Activated CD4-positive, alpha-beta T cell treated with anti-CD3 and anti-CD28 coated beads, Interleukin-10, Interleukin-2, amounts not matched to agents 100 ng/mL and 50 ng/mL, durations not matched to agents 16 hours and 8 hours (primary cell): ENCODE measurements around the gene ITIH3.

Experiments used
- DNase-seq: peaks from one replicate; pipeline ENCODE4 v3.0.0-alpha.2; 2020

Gene ITIH3

DNA sequence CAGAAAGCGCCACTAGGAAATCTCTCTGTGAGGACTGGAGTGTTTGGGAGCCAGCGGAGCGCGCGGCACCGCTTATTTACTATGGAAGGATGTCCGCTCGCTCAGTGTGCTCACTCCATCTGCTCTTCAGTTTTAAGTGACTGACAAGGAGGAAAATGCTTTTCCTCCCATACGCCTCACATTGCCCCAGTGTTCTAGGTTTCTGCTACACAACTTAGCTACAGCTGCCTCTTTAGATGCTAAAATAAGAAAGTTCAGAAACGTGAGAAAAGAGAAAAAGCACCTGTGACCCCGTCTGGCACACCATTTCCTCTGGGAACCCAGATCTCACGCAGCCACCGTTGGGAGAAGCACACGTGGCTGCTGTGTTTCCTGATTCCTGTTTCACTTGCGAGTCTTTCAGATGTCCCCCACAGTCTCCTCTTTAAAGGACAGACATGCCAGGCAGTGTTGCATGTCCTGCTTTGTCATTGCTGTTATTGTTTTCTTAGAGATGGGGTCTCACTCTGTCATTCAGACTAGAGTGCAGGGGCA lies 51.9 kb downstream of the ITIH3 start:
- DNase-seq = no peak

DNA sequence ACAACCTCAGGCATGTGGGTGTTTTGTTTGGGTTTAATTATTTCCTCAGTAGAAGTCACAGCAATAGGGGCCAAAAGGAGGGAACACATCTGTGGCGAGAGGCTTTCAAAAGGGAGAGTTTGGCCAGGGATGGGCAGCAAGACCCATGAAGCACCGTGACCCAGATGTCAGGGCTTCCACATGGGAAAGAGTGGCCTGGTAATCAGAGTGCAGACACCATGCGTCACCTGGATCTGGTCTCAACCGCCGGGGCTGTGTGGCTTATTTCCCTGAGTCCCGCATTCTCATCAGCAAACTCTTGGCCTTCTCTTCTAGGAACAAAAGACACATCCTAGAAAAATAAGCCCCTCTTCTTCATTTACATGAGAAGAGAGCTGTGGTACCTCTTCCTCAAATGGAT lies 52.6 kb downstream of the ITIH3 start:
- DNase-seq = no peak

DNA sequence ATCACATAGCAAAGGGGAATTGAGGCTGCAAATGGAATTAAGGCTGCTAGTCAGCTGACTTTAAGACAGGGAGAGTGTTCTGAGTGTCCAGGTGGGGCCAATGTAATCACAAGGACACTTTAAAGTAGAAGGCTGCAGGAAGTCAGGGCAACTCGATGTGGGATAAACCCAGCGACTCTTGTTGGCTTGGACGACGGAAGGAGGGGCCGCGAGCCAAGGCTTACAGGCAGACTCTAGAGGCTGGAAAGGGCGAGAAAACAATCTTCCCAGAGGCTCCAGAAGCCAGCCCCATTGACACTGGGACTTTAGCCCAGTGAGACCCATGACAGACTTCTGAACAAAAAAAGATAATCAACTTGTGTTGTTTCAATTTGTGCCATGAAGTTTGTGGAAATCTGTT lies 53.1 kb downstream of the ITIH3 start:
- no peak for DNase-seq

DNA sequence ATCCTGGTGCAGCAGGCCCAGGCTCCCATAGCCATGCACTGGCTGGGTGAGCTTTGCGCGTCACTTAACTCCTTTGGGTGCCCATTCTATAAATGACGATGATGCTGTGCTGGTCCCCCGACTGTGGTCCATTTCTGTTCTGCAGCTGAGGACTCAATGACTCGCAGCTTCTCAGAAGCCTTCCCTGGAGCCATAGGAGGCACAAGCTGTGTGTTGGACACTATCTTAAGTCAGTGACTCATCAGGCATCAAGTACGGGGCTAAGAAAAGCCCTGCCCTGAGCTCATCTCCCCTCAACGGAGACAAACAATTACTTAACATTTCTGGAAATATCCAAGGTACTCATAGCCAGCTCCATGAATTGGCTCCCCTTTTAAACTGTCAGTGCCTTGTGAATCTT lies 54.0 kb downstream of the ITIH3 start:
- DNase-seq = no peak

DNA sequence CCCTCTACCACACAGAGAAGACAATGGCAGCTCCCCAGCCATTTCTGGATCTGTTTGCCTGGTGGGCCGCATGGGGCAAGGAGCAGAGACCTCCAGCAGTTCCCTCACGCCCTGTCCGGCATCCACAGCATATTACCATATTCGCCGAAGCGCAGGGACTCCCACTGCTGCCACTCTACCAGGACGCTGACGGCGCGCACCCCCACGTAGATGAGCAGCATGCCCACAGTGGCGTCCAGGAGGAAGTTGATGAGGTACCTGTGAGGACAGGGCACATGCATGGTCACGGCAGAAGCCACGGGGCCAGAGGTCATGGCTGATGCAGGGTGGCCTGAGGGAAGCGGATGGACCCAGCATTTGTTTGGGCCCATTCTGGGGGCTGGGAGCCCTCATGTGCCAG lies 55.1 kb downstream of the ITIH3 start:
- no peak for DNase-seq

DNA sequence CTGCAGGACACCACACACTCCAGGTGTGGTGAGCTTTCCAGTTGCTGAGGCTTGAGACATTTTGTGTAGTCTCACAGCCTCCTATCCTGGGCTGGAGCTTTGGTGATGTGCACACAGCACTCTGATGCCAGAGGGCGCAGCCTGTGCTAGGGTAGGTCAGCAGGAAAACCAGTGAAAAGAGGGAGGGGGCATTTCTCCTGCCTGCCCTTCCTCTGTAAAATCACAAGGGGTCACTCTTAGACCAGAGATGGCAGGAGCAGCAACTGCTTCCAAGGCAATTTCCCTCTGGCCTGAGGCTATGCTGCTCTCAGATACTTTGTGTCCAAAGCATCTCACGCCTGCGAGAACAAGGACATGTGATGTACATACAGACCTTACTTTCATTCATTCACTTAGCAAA lies 56.8 kb downstream of the ITIH3 start:
- peak; percentile 55 for DNase-seq

DNA sequence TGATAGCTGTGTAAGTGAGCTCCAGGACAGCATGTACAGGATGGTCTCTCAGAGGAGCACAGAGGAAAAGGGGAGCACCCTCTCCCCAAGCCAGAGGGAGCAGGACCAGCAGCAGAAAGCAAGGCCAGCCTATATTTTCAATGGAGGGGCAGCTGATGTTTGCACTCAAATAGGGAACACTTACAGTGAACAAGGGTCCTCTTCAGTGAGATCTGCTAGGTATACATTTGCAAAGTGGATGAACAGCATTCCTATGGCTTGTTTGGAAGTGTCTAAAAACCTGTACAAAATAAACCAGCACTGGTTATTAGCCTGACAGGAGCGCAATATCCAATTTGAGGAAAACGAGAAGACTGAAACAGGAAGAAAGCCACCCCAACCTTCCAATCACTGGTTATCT lies 57.8 kb downstream of the ITIH3 start:
- no peak for DNase-seq

DNA sequence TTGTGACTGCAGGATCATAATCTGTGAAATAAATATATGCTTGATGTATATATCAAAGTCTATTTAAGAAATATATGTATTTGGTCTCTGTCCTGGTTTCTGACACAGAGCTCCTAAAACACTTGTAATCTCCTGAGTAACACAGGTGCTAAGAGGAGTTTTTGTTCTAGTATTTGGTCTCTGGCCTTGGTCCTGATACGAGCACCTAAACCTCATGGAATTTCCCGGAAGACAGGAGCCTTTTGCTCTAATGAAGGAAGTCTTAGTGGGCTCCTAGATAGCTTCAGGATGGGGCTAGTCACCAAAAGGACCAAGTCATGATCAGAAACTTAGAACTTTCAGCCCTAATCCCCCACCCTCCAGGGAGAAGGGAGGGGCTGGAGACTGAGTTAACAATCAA lies 59.4 kb downstream of the ITIH3 start:
- DNase-seq = no peak

DNA sequence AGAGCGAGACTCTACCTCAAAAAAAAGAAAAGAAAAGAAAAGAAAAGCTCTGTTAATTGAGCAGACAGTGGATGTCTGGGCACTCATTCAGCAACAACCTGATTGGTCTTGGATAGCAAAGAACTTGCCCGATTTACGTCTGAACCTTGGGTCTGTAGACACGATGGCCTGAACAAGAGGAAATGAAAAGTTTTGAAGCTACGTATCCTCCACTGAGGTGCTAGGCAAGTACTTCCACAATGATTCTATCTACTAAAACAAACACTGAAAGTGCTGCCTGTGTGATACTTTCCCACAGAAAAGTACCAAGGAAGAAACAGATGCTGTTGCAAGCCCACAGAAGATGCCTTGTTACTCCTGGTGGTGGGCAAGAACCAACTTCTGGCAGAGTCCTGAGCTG lies 62.1 kb downstream of the ITIH3 start:
- DNase-seq = no peak

DNA sequence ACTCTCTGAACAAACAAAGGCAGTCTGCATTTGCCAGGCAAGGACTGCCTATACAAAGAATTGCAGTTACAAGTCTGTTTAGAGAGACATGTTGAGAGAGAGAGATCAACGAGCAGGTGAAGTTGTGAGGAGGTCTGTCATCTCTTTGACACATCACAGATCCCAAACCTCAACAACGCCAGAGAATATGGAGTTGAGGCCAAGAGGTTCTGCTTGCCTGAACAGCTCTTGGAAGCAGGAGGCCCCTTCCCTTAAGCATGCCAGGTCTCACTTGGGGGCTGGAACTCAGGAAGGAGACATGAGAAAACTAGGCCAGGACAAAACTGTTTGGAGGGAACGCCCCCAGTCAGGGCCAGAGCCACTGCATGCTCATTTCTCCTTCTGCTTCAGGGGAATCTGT lies 62.5 kb downstream of the ITIH3 start:
- no peak for DNase-seq

DNA sequence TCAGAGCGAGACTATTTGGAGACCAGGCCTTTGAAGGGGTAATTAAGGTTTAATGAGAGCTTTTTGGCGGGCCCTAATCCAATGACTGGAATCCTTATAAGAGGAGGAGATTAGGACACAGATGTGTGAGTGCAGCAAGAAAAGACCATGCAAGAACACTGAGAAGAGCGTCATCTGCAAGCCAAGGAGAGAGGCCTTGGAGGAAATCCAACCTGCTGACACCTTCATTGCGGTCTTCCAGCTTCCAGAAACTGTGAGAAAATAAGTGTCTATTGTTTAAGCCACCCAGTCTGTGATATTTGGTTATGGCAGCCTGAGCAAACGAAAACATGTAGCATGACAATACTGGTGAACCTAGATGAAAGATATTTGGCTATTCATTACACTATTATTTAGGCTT lies 63.3 kb downstream of the ITIH3 start:
- DNase-seq = no peak
